Endothelial cell (in vitro differentiated cells): ENCODE results near the gene FYB2. TPM values are rescaled to one million over a fixed set of nuclear protein-coding genes. Genes with fewer than 3 reads are reported as not detected.

Experiments
- DNase-seq: peaks from one replicate; pipeline ENCODE4 v3.0.0; 2021; ENCODE audit warnings: low spot score
- H3K27ac Mint-ChIP-seq: one replicate; pipeline ENCODE4 v1.8.0; 2021; ENCODE audit warnings: mixed read lengths, inconsistent platforms; ENCODE audit not compliant: unreplicated experiment
- H3K27me3 Mint-ChIP-seq: one replicate; pipeline ENCODE4 v1.8.0; 2021; ENCODE audit warnings: mild to moderate bottlenecking, moderate library complexity, mixed read lengths, inconsistent platforms; ENCODE audit not compliant: unreplicated experiment
- H3K36me3 Mint-ChIP-seq: one replicate; pipeline ENCODE4 v1.8.0; 2021; ENCODE audit warnings: mild to moderate bottlenecking, low read depth, mixed read lengths, inconsistent platforms; ENCODE audit not compliant: unreplicated experiment
- H3K4me1 Mint-ChIP-seq: one replicate; pipeline ENCODE4 v1.8.0; 2021; ENCODE audit warnings: mild to moderate bottlenecking, mixed read lengths, inconsistent platforms; ENCODE audit not compliant: unreplicated experiment
- H3K4me3 Mint-ChIP-seq: one replicate; pipeline ENCODE4 v1.8.0; 2021; ENCODE audit warnings: mild to moderate bottlenecking, mixed read lengths, inconsistent platforms; ENCODE audit not compliant: unreplicated experiment
- H3K9me3 Mint-ChIP-seq: one replicate; pipeline ENCODE4 v1.8.0; 2021; ENCODE audit warnings: mixed read lengths, inconsistent platforms; ENCODE audit not compliant: unreplicated experiment
- CTCF ChIP-seq: fragments of 200-600 bp; sonication (generic); IDR thresholded peaks from one replicate; pipeline ENCODE4 v1.5.0; 2021; ENCODE audit warnings: antibody characterized with exemption; ENCODE audit not compliant: unreplicated experiment
- total RNA-seq: library from RNA; stranded (reverse); fragmentation: NEBNext Ultra II Directional; extraction: Animal tissue kit (Norgen Biotek cat#: 25700); gene quantifications from one replicate; pipeline ENCODE4 v1.2.1, GENCODE V29; 2021; ENCODE audit not compliant: unreplicated experiment

FYB2 gene
- total RNA-seq, 1 donor from 2014 or later = 0.18 TPM

- TF ChIP-seq CTCF = no peak
These were observed 106.1 kb downstream of the FYB2 start for GRCh38 chr1:56713112-56713511.

GRCh38 chr1:56712150-56712549 lies 107.1 kb downstream of the FYB2 start:
- Mint-ChIP-seq H3K36me3 (no peaks in the 10 kb centered on the region), H3K27ac (no peak overlapping the region), H3K4me1 (no peaks in the 10 kb centered on the region), H3K27me3 (no peaks in the 10 kb centered on the region), H3K4me3 (no peak overlapping the region), H3K9me3 (no peaks in the 10 kb centered on the region)
- DNase-seq = no peak
- no peak for TF ChIP-seq CTCF

More at GRCh38 chr1:56713112-56713511, 106.1 kb downstream of the FYB2 start:
- no peaks in the 10 kb centered on the region for H3K36me3 Mint-ChIP-seq
- H3K27ac Mint-ChIP-seq = no peak overlapping the region
- DNase-seq = no peak
- no peaks in the 10 kb centered on the region for H3K27me3 Mint-ChIP-seq
- no peaks in the 10 kb centered on the region for H3K4me1 Mint-ChIP-seq
- no peak overlapping the region for H3K4me3 Mint-ChIP-seq
- no peaks in the 10 kb centered on the region for H3K9me3 Mint-ChIP-seq

GRCh38 chr1:56710646-56711045 lies 108.6 kb downstream of the FYB2 start:
- Mint-ChIP-seq H3K9me3 (no peaks in the 10 kb centered on the region), H3K27ac (no peak overlapping the region), H3K4me1 (no peaks in the 10 kb centered on the region), H3K27me3 (no peaks in the 10 kb centered on the region), H3K36me3 (no peaks in the 10 kb centered on the region), H3K4me3 (no peak overlapping the region)
- no peak for DNase-seq
- no peak for TF ChIP-seq CTCF

GRCh38 chr1:56709995-56710394 lies 109.2 kb downstream of the FYB2 start:
- Mint-ChIP-seq H3K36me3 (no peaks in the 10 kb centered on the region), H3K9me3 (no peaks in the 10 kb centered on the region), H3K4me3 (no peak overlapping the region), H3K27me3 (no peaks in the 10 kb centered on the region), H3K4me1 (no peaks in the 10 kb centered on the region), H3K27ac (no peak overlapping the region)
- no peak for TF ChIP-seq CTCF
- DNase-seq = no peak

- DNase-seq = peak; percentile 10
- peak; percentile 77 for TF ChIP-seq CTCF
- no peaks in the 10 kb centered on the region for H3K27me3 Mint-ChIP-seq
- H3K36me3 Mint-ChIP-seq = no peaks in the 10 kb centered on the region
- no peaks in the 10 kb centered on the region for H3K9me3 Mint-ChIP-seq
- H3K4me3 Mint-ChIP-seq = no peak overlapping the region
- H3K4me1 Mint-ChIP-seq = no peaks in the 10 kb centered on the region
- no peak overlapping the region for H3K27ac Mint-ChIP-seq
These were observed 109.8 kb downstream of the FYB2 start for GRCh38 chr1:56709269-56709880.
